KMS-11 (cell line): ENCODE results near the gene SLC20A1.
"Not testable (repeated sequence)": the region's sequence is repeated elsewhere in the genome, so short reads cannot be mapped to it uniquely, and the experiment has no call there.

Experiments
- H2AFZ ChIP-seq: fragments of 200-600 bp; sonication (generic); 2 replicates; pipeline ENCODE4 v1.6.1; 2016; ENCODE audit warnings: antibody characterized with exemption, mixed run types, low read depth
- H3K27ac ChIP-seq: fragments of 200-600 bp; sonication (generic); 2 replicates; pipeline ENCODE4 v1.6.1; 2016; ENCODE audit warnings: mild to moderate bottlenecking, mixed run types
- H3K27me3 ChIP-seq: fragments of 200-600 bp; sonication (generic); 2 replicates; pipeline ENCODE4 v1.6.1; 2017; ENCODE audit warnings: mild to moderate bottlenecking, low read depth, mixed run types, moderate library complexity; ENCODE audit not compliant: insufficient read depth
- H3K36me3 ChIP-seq: fragments of 200-600 bp; sonication (generic); 2 replicates; pipeline ENCODE4 v1.6.1; 2017; ENCODE audit warnings: mild to moderate bottlenecking, mixed run types; ENCODE audit not compliant: insufficient read depth
- H3K4me1 ChIP-seq: fragments of 200-600 bp; sonication (generic); 2 replicates; pipeline ENCODE4 v1.6.1; 2016; ENCODE audit warnings: mild to moderate bottlenecking, low read depth, mixed run types; ENCODE audit not compliant: poor library complexity, severe bottlenecking
- H3K4me2 ChIP-seq: fragments of 200-600 bp; sonication (generic); 2 replicates; pipeline ENCODE4 v1.7.0; 2016; ENCODE audit warnings: mild to moderate bottlenecking, mixed run types
- H3K4me3 ChIP-seq: fragments of 200-600 bp; sonication (generic); IDR thresholded peaks from 2 replicates; pipeline ENCODE4 v1.6.1; 2017; ENCODE audit warnings: low read depth, low read length, mixed read lengths; ENCODE audit not compliant: insufficient read depth
- H3K79me2 ChIP-seq: fragments of 200-600 bp; sonication (generic); 2 replicates; pipeline ENCODE4 v1.6.1; 2016; ENCODE audit warnings: low read depth, mixed run types; ENCODE audit not compliant: insufficient read depth
- H3K9ac ChIP-seq: fragments of 200-600 bp; sonication (generic); 2 replicates; pipeline ENCODE4 v1.6.1; 2016; ENCODE audit warnings: mild to moderate bottlenecking, mixed run types
- H4K20me1 ChIP-seq: fragments of 200-600 bp; sonication (generic); 2 replicates; pipeline ENCODE4 v1.6.1; 2016; ENCODE audit warnings: mild to moderate bottlenecking, mixed run types; ENCODE audit not compliant: insufficient read depth
- CTCF ChIP-seq: fragments of 200-600 bp; sonication (generic); conservative IDR thresholded peaks from 2 replicates; pipeline ENCODE4 v1.6.1; 2017; ENCODE audit warnings: low read depth, mild to moderate bottlenecking, antibody characterized with exemption, low read length, moderate library complexity, mixed read lengths

SLC20A1 gene

GRCh38 chr2:112606547-112606946 is 39.2 kb upstream of the SLC20A1 start:
- Histone ChIP-seq H4K20me1 (no peaks in the 10 kb centered on the region), H3K79me2 (no peaks in the 10 kb centered on the region), H3K4me1 (no peaks in the 10 kb centered on the region), H3K36me3 (no peaks in the 10 kb centered on the region), H2AFZ (no peak overlapping the region), H3K27ac (no peak overlapping the region), H3K27me3 (no peaks in the 10 kb centered on the region), H3K9ac (no peak overlapping the region), H3K4me3 (no peak overlapping the region), H3K4me2 (no peak overlapping the region)
- no peak for TF ChIP-seq CTCF

DNA sequence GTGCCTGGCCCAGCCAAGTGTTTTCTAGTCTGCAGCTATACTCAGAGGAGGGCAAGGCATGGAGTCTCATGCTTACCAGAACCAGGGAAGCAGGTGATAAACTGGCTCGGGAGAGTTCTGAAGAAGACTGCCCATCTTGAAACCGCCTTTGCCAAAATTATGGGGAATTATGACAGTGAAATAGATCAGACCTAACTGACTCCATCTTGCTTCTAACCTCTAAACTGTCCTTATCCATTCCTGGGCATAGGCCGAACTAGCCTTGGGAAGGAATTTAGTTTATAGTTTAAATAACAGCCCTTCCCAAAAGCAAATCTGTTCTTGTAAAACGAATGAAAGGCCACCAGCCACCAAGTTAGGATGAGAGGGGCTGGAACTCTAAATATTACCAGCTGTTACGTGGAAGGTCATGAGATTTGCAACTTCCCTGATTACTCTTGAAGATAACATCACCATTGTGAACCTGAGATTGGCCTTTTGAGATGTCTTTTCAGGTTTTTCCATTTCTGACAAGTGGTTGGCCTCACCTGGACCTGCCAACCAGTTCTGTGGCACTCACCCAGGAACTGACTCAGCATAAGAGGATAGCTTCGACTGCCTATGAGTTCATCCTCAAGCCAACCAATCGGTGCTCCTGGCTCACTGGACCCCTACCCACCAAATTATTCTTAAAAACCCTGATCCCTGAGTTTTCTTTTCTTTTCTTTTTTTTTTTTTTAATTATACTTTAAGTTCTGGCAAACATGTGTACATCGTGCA is 37.9 kb upstream of the SLC20A1 start:
- no peak for TF ChIP-seq CTCF
- no peaks in the 10 kb centered on the region for H3K27me3 ChIP-seq
- no peaks in the 10 kb centered on the region for H3K79me2 ChIP-seq
- no peaks in the 10 kb centered on the region for H4K20me1 ChIP-seq
- no peak overlapping the region for H3K9ac ChIP-seq
- H3K4me2 ChIP-seq, result no peak overlapping the region
- no peaks in the 10 kb centered on the region for H3K4me1 ChIP-seq
- no peaks in the 10 kb centered on the region for H3K36me3 ChIP-seq
- no peak overlapping the region for H3K4me3 ChIP-seq
- H2AFZ ChIP-seq, result no peak overlapping the region
- no peak overlapping the region for H3K27ac ChIP-seq

DNA sequence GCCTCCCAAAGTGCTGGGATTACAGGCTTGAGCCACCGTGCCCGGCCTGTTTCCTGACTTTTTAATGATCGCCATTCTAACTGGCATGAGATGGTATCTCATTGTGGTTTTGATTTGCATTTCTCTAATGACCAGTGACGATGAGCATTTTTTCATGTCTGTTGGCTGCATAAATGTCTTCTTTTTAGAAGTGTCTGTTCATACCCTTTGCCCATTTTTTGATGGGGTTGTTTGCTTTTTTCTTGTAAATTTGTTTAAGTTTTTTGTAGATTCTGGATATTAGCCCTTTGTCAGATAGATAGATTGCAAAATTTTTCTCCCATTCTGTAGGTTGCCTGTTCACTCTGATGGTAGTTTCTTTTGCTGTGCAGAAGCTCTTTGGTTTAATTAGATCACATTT is 36.4 kb upstream of the SLC20A1 start:
- H2AFZ ChIP-seq, H3K27ac ChIP-seq, H3K4me2 ChIP-seq, H3K9ac ChIP-seq, H3K4me3 ChIP-seq, H4K20me1 ChIP-seq, H3K79me2 ChIP-seq, H3K36me3 ChIP-seq, H3K27me3 ChIP-seq, H3K4me1 ChIP-seq: not testable (repeated sequence)

DNA sequence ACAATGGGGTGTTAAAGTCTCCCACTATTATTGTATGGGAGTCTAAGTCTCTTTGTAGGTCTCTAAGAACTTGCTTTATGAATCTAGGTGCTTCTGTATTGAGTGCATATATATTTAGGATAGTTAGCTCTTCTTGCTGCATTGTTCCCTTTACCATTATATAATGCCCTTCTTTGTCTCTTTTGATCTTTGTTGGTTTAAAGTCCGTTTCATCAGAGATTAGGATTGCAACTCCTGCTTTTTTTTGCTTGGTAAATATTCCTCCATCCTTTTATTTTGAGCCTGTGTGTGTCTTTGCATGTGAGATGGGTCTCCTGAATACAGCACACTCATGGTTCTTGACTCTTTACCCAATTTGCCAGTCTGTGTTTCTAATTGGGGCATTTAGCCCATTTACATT is 33.5 kb upstream of the SLC20A1 start:
- not testable (repeated sequence) for H3K4me2 ChIP-seq, H3K4me1 ChIP-seq, H3K27me3 ChIP-seq, H3K36me3 ChIP-seq, H3K79me2 ChIP-seq, H3K27ac ChIP-seq, H3K9ac ChIP-seq, H2AFZ ChIP-seq, H3K4me3 ChIP-seq, H4K20me1 ChIP-seq

DNA sequence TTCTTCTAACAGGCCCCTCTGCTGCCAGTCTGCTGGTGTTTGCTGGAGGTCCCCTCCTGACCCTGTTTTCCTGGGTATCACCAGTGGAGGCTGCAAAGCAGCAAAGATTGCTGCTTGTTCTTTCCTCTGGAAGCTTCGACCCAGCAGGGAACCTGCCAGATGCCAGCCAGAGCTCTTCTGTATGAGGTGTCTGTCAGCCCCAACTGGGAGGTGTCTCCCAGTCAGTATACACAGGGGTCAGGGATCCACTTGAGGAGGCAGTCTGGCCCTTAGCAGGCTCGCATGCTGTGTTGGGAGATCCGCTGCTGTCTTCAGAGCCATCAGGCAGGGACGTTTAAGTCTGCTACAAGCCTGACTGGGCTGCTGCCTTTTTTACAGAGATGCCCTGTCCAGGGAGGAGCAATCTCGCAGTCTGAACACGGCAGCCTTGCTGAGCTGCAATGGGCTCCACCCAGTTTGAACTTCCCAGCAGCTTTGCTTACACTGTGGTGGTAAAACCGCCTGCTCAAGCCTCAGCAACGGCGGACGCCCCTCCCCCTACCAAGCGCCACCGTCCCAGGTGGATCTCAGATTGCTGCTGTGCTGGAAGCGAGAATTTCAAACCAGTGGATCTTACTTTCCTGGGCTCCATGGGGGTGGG is 31.4 kb upstream of the SLC20A1 start:
- TF ChIP-seq CTCF, result no peak
- H3K36me3 ChIP-seq, result no peaks in the 10 kb centered on the region
- no peak overlapping the region for H2AFZ ChIP-seq
- H4K20me1 ChIP-seq, result no peaks in the 10 kb centered on the region
- H3K27me3 ChIP-seq, result no peaks in the 10 kb centered on the region
- H3K4me2 ChIP-seq, result no peak overlapping the region
- no peaks in the 10 kb centered on the region for H3K79me2 ChIP-seq
- no peaks in the 10 kb centered on the region for H3K4me1 ChIP-seq
- H3K27ac ChIP-seq, result no peak overlapping the region
- no peak overlapping the region for H3K4me3 ChIP-seq
- no peak overlapping the region for H3K9ac ChIP-seq
